HepG2 (cell line): Measurements from ENCODE around the gene HAUS7. TPM values are rescaled to one million over a fixed set of nuclear protein-coding genes. Genes with fewer than 3 reads are reported as not detected.

ENCODE experiments used
- ATAC-seq: fragments of 200-7000 bp; cut with Tn5 transposase; 3 replicates; pipeline ENCODE4 v1.9.1; 2020; ENCODE audit warnings: mild to moderate bottlenecking, moderate library complexity
- BruUV-seq: library from RNA; stranded (reverse); fragments of 400-500 nt; replicated peaks from 2 replicates; lab custom pipeline; 2021; lab: Mats Ljungman, UMichigan
- CTCF ChIA-PET: fragments of 300-600 bp; formaldehyde crosslinking; extraction: SDS; loops from one replicate; lab custom pipeline; 2021; ENCODE audit warnings: low total read pairs, inconsistent platforms, low intra/inter-chr PET ratio; lab: Yijun Ruan, JAX
- POLR2A ChIA-PET: fragments of 350-600 bp; sonication (Branson Sonifier 250); formaldehyde crosslinking; loops from one replicate; lab custom pipeline; 2020; ENCODE audit warnings: antibody characterized with exemption, inconsistent platforms; lab: Yijun Ruan, JAX
- DNase-seq: peaks from one replicate; pipeline ENCODE4 v3.0.0-alpha.2; 2015; ENCODE audit warnings: low spot score
- FAIRE-seq: peaks from 3 replicates; lab custom pipeline; 2011; peaks lifted over from hg19 to GRCh38; lab: Jason Lieb, UNC
- H2AFZ ChIP-seq: one replicate; pipeline ENCODE4 v1.6.1; 2011; ENCODE audit warnings: low read length, inconsistent platforms
- H3K27ac ChIP-seq: fragments of 300-600 bp; 3 replicates; pipeline ENCODE4 v1.8.0; 2011; ENCODE audit warnings: mixed run types, mild to moderate bottlenecking, mixed read lengths, low read length, inconsistent platforms; ENCODE audit not compliant: insufficient read depth; ENCODE audit errors: extremely low read length
- H3K27me3 ChIP-seq, 2 experiments: fragments of 200-600 bp in 1 of 2; 2 replicates in 1 of 2; 3 replicates in 1 of 2; pipeline versions ENCODE4 v1.6.0 to v1.8.0; 2011; ENCODE audit warnings: low read length in 2 of 2, mild to moderate bottlenecking in 2 of 2, moderate library complexity in 2 of 2, inconsistent platforms in 1 of 2; ENCODE audit not compliant: insufficient read depth in 2 of 2, control insufficient read depth in 1 of 2
- H3K36me3 ChIP-seq, 2 experiments: fragments of 200-600 bp in 1 of 2; replicated peaks in 1 of 2; 2 replicates in 1 of 2; 3 replicates in 1 of 2; pipeline versions ENCODE4 v1.5.1 to v1.8.0; 2011; ENCODE audit warnings: low read length in 2 of 2, inconsistent platforms in 1 of 2; ENCODE audit not compliant: insufficient read depth in 2 of 2, control insufficient read depth in 1 of 2
- H3K4me1 ChIP-seq: 2 replicates; pipeline ENCODE4 v1.5.1; 2012; ENCODE audit warnings: low read length, inconsistent platforms; ENCODE audit not compliant: insufficient read depth
- H3K4me2 ChIP-seq: 2 replicates; pipeline ENCODE4 v1.6.0; 2011; ENCODE audit warnings: low read depth, low read length, inconsistent platforms
- H3K4me3 ChIP-seq, 3 experiments: fragments of 200-600 bp in 1 of 3; sonication (generic), shearing (Covaris generic) in 1 of 3; replicated peaks in 1 of 3; 2 replicates each; pipeline ENCODE4 v1.5.1; 2011 to 2016; ENCODE audit warnings: low read length in 3 of 3, inconsistent platforms in 2 of 3, low read depth in 2 of 3, mild to moderate bottlenecking in 2 of 3, control low read depth in 1 of 3, mixed read lengths in 1 of 3; ENCODE audit not compliant: insufficient read depth in 1 of 3
- H3K79me2 ChIP-seq: one replicate; pipeline ENCODE4 v1.6.1; 2011; ENCODE audit warnings: low read length, inconsistent platforms; ENCODE audit not compliant: insufficient read depth
- H3K9ac ChIP-seq: 2 replicates; pipeline ENCODE4 v1.6.0; 2011; ENCODE audit warnings: mild to moderate bottlenecking, low read depth, low read length, inconsistent platforms; ENCODE audit not compliant: insufficient read depth
- H3K9me3 ChIP-seq: 2 replicates; pipeline ENCODE4 v1.5.1; 2012; ENCODE audit warnings: mild to moderate bottlenecking, low read length
- H4K20me1 ChIP-seq: 2 replicates; pipeline ENCODE4 v1.6.0; 2011; ENCODE audit warnings: inconsistent platforms, mild to moderate bottlenecking, low read length, moderate library complexity; ENCODE audit not compliant: insufficient read depth
- HNF1A ChIP-seq, 2 experiments: sonication (generic) in 1 of 2; formaldehyde crosslinking in 1 of 2; IDR thresholded peaks; 2 replicates each; pipeline versions ENCODE4 v1.4.0 to v1.6.1; 2016 to 2020; ENCODE audit warnings: borderline replicate concordance in 1 of 2, low read depth in 1 of 2, mild to moderate bottlenecking in 1 of 2, missing genetic modification reagents in 1 of 2
- KAT2B ChIP-seq: fragments of 150-350 bp; IDR thresholded peaks from 2 replicates; pipeline ENCODE4 v1.6.1; 2014; ENCODE audit warnings: low read depth, low read length, borderline replicate concordance
- NFKB2 ChIP-seq: sonication (generic); formaldehyde crosslinking; IDR thresholded peaks from 2 replicates; pipeline ENCODE4 v1.4.0; 2020; ENCODE audit warnings: missing genetic modification reagents, borderline replicate concordance
- NR2C2 ChIP-seq: sonication (generic); formaldehyde crosslinking; IDR thresholded peaks from 2 replicates; pipeline ENCODE4 v1.4.0; 2020; ENCODE audit warnings: missing genetic modification reagents, mild to moderate bottlenecking, moderate library complexity, borderline replicate concordance
- PBX3 ChIP-seq: sonication (generic); formaldehyde crosslinking; IDR thresholded peaks from 2 replicates; pipeline ENCODE4 v1.8.1; 2023; ENCODE audit warnings: missing genetic modification reagents, inconsistent platforms, borderline replicate concordance
- REPIN1 ChIP-seq: sonication (generic); formaldehyde crosslinking; IDR thresholded peaks from 2 replicates; pipeline ENCODE4 v1.8.0; 2022; ENCODE audit warnings: missing genetic modification reagents, low read depth, mild to moderate bottlenecking, borderline replicate concordance
- ZNF569 ChIP-seq: sonication (generic); formaldehyde crosslinking; IDR thresholded peaks from 2 replicates; pipeline ENCODE4 v1.5.0; 2020; ENCODE audit warnings: mild to moderate bottlenecking, missing genetic modification reagents, moderate library complexity, borderline replicate concordance
- WGBS: methylation state at CpG from one replicate; pipeline ENCODE4 v1.1.6; 2017; ENCODE audit warnings: low lambda C conversion rate; 5-methylcytosine and 5-hydroxymethylcytosine counted together
- in situ Hi-C: cut with HindIII; loops from 2 replicates; pipeline ENCODE4 v1.10.0; 2017; ENCODE audit warnings: low pct_unique_long_range_greater_than_20kb; ENCODE audit not compliant: extremely low pct_ligation_motif_present
- intact Hi-C: fragments of 100-400 bp; cut with micrococcal nuclease; formaldehyde crosslinking; loops from one replicate; pipeline ENCODE4 v1.10.0; 2022; ENCODE audit not compliant: unreplicated experiment
- polyA plus RNA-seq, 8 experiments: library from polyadenylated mRNA; depleted of rRNA in 3 of 8; stranded (reverse) in 7 of 8; unstranded in 1 of 8; fragments of >200 nt; fragmentation: Illumina TruSeq in 4 of 8; extraction: Trizol in 4 of 8; gene quantifications; 2 replicates each; pipeline versions ENCODE4 v1.2.1 to v1.2.3, GENCODE V29; 2011 to 2016; ENCODE audit warnings: low read depth in 4 of 8, missing spikeins in 1 of 8, mixed read lengths in 1 of 8; ENCODE audit not compliant: insufficient read depth in 1 of 8
- total RNA-seq, 5 experiments: library from RNA; depleted of rRNA; stranded (reverse); fragments of >200 nt; fragmentation: Illumina TruSeq; extraction: Trizol; gene quantifications; 2 replicates each; pipeline ENCODE4 v1.2.3, GENCODE V29; 2016; ENCODE audit warnings: low read depth in 1 of 5

Gene HAUS7
- total and polyA plus RNA-seq, 2 of the 13 experiments (the other 11 are each of a cell fraction or from before 2014, with no cell fraction given), result 10.9 to 42.4 TPM

GRCh38 chrX:153496590-153496959 lies 26.2 kb upstream of the HAUS7 start:
- no peak for FAIRE-seq
- Histone ChIP-seq H3K4me3 (no peak overlapping the region), H3K4me1 (peaks cover 37% of the 10 kb centered on the region), H2AFZ (no peak overlapping the region), H3K9ac (no peak overlapping the region), H3K79me2 (no peaks in the 10 kb centered on the region), H3K9me3 (no peaks in the 10 kb centered on the region), H3K27me3 (0 out of 5 replicates have a peak, but pooled peaks cover 1 to 6% of the 10 kb centered on the region in 2 experiments), H3K4me2 (no peak overlapping the region), H3K36me3 (no peaks in the 10 kb centered on the region), H4K20me1 (no peaks in the 10 kb centered on the region), H3K27ac (no peak overlapping the region)
- intact Hi-C loops, result no loop called here
- BruUV-seq, result no TSS peak
- POLR2A ChIA-PET, result no interaction called here
- CTCF ChIA-PET, result no interaction called here
- WGBS, result 30% methylated on average over 2 of the region's 8 CpGs
- in situ Hi-C loops, result no loop called here
- TF ChIP-seq PBX3 (CRISPR knock-in tag), result no peak
- TF ChIP-seq KAT2B, result no peak
- no peak for TF ChIP-seq ZNF569 (CRISPR knock-in tag)
- TF ChIP-seq HNF1A (IDR thresholded peaks at IDR 0.05; ENCODE audit: low read depth), result no peak
- TF ChIP-seq HNF1A (CRISPR knock-in tag; IDR thresholded peaks at IDR 0.05; ENCODE audit: borderline replicate concordance), result no peak
- no peak for TF ChIP-seq REPIN1 (CRISPR knock-in tag)
- TF ChIP-seq NFKB2 (CRISPR knock-in tag), result no peak
- TF ChIP-seq NR2C2 (CRISPR knock-in tag), result no peak
- ATAC-seq, result no peak
- no peak for DNase-seq
